OCI-LY1 (cell line): ENCODE data around the gene MAP2K2.

Experiments
- H2AFZ ChIP-seq: fragments of 200-600 bp; sonication (generic), shearing (Covaris generic); 2 replicates; pipeline ENCODE4 v1.6.0; 2014; ENCODE audit warnings: antibody characterized with exemption, mild to moderate bottlenecking, low read length
- H3F3A ChIP-seq: fragments of 200-600 bp; sonication (generic), shearing (Covaris generic); 2 replicates; pipeline ENCODE4 v1.6.0; 2014; ENCODE audit warnings: mild to moderate bottlenecking, antibody characterized with exemption, low read length, moderate library complexity; ENCODE audit not compliant: insufficient read depth
- H3K27ac ChIP-seq: fragments of 200-600 bp; sonication (generic); 2 replicates; pipeline ENCODE4 v1.5.1; 2014; ENCODE audit warnings: low read length, mixed run types, mild to moderate bottlenecking, low read depth; ENCODE audit not compliant: poor library complexity, severe bottlenecking
- H3K27me3 ChIP-seq: fragments of 200-600 bp; sonication (generic); 2 replicates; pipeline ENCODE4 v1.6.0; 2014; ENCODE audit warnings: antibody characterized with exemption, mild to moderate bottlenecking, low read length, moderate library complexity; ENCODE audit not compliant: insufficient read depth
- H3K36me3 ChIP-seq: fragments of 200-600 bp; sonication (generic); 2 replicates; pipeline ENCODE4 v1.6.1; 2014; ENCODE audit warnings: mild to moderate bottlenecking, antibody characterized with exemption, low read length, moderate library complexity, mixed read lengths; ENCODE audit not compliant: insufficient read depth
- H3K4me1 ChIP-seq: fragments of 200-600 bp; sonication (generic); 2 replicates; pipeline ENCODE4 v1.5.1; 2014; ENCODE audit warnings: mild to moderate bottlenecking, low read length, moderate library complexity; ENCODE audit not compliant: insufficient read depth, severe bottlenecking
- H3K4me2 ChIP-seq: fragments of 200-600 bp; sonication (generic), shearing (Covaris generic); 2 replicates; pipeline ENCODE4 v1.6.1; 2014; ENCODE audit warnings: low read length
- H3K4me3 ChIP-seq: fragments of 200-600 bp; sonication (generic); 2 replicates; pipeline ENCODE4 v1.5.1; 2014; ENCODE audit warnings: low read length, low read depth, mild to moderate bottlenecking, mixed read lengths; ENCODE audit not compliant: poor library complexity, severe bottlenecking
- H3K79me2 ChIP-seq: fragments of 200-600 bp; shearing (Covaris generic); 2 replicates; pipeline ENCODE4 v1.6.1; 2016; ENCODE audit warnings: mixed run types, low read length, mixed read lengths; ENCODE audit not compliant: insufficient read depth
- H3K9ac ChIP-seq: fragments of 200-600 bp; sonication (generic), shearing (Covaris generic); 2 replicates; pipeline ENCODE4 v1.6.1; 2014; ENCODE audit warnings: mild to moderate bottlenecking, low read length, mixed read lengths
- H3K9me2 ChIP-seq: fragments of 200-600 bp; sonication (generic), shearing (Covaris generic); 2 replicates; pipeline ENCODE4 v1.6.1; 2014; ENCODE audit warnings: low read depth, mild to moderate bottlenecking, low read length, mixed read lengths
- H3K9me3 ChIP-seq: fragments of 200-600 bp; shearing (Covaris generic); 2 replicates; pipeline ENCODE4 v1.6.1; 2014; ENCODE audit warnings: low read length, mixed read lengths
- H4K20me1 ChIP-seq: fragments of 200-600 bp; sonication (generic), shearing (Covaris generic); 2 replicates; pipeline ENCODE4 v1.6.0; 2016; ENCODE audit warnings: mild to moderate bottlenecking, low read length; ENCODE audit not compliant: insufficient read depth
- CTCF ChIP-seq: fragments of 200-600 bp; sonication (generic), shearing (Covaris generic); IDR thresholded peaks from 2 replicates; pipeline ENCODE4 v1.5.1; 2017; ENCODE audit warnings: mild to moderate bottlenecking, antibody characterized with exemption, low read length, moderate library complexity, mixed read lengths
- EZH2 ChIP-seq: fragments of 200-600 bp; sonication (generic), shearing (Covaris generic); IDR thresholded peaks from 2 replicates; pipeline ENCODE4 v1.8.0; 2017; ENCODE audit warnings: borderline replicate concordance, mixed run types, mild to moderate bottlenecking, antibody characterized with exemption, low read length, moderate library complexity, mixed read lengths

The MAP2K2 gene

DNA sequence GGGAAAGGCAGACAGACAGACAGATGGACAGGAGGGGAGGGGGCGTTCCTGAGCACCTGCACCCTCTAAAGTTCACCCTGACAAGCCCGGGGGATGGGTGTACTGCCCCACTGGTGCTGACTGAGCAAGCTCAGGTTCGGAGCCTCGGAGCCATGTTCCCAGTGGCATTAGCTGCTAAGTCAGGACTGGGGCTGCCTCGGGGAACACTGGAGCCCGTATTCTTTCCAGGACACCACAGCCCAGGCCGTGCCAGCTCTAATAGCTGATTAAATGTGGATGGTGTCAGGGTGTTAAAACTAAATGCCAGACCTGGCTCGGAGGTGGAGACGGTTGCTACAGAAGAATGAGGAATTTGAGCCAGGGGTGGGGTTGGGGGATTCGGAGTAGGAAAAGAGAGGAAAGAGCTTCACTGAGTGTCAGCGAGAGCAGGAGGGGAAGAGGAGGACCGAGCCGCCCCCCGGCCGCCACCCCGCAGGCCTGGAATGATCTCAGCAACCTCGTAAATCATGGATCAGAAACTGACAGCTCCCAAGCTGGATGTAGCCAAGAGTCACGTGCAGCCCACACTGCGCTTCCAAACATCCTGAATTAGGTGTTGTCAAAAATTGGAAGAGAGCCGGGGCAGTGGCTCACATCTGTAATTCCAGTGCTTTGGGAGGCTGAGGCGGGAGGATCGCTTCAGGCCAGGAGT lies 10.4 kb downstream of the MAP2K2 start:
- Histone ChIP-seq H3K36me3 (peaks cover 62% of the 10 kb centered on the region), H3K9me3 (peaks cover 4% of the 10 kb centered on the region; the same call in 1 of the 2 replicates), H3K79me2 (no peaks in the 10 kb centered on the region), H2AFZ (no peak overlapping the region), H3K4me1 (peaks cover 46% of the 10 kb centered on the region), H3K4me3 (no peak overlapping the region), H4K20me1 (no peaks in the 10 kb centered on the region), H3F3A (0 out of 2 replicates have a peak, but pooled peaks cover 5% of the 10 kb centered on the region), H3K9ac (no peak overlapping the region), H3K9me2 (no peaks in the 10 kb centered on the region), H3K4me2 (no peak overlapping the region), H3K27ac (no peak overlapping the region), H3K27me3 (no peaks in the 10 kb centered on the region)
- TF ChIP-seq CTCF: no peak

DNA sequence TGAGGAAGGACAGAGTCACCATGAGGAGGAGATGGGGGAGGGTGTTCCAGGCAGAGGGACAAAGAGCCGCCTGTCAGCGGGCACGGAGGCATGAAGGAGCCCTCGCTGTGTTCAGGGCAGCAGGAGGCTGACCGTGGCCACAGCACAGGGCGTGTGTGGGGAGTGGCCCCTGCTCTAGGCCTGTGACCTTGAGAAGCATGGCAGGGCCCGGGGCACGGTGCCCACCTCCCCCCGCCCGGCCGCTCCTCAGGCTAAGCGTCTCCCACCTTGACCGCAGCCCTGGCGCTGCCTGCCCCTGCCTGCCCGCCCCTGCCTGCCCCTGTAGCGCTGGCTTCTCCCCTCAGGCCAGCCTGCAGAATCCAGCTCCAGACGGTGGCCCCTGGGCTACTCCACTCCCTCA lies 11.6 kb downstream of the MAP2K2 start:
- Histone ChIP-seq H2AFZ (no peak overlapping the region), H3K36me3 (peaks cover 66% of the 10 kb centered on the region), H3K9me2 (no peaks in the 10 kb centered on the region), H3K9ac (no peak overlapping the region), H3K9me3 (peaks cover 4% of the 10 kb centered on the region; the same call in 1 of the 2 replicates), H3K79me2 (no peaks in the 10 kb centered on the region), H4K20me1 (no peaks in the 10 kb centered on the region), H3F3A (0 out of 2 replicates have a peak, but pooled peaks cover 5% of the 10 kb centered on the region), H3K27me3 (no peaks in the 10 kb centered on the region), H3K4me3 (no peak overlapping the region), H3K4me1 (peaks cover 49% of the 10 kb centered on the region), H3K4me2 (no peak overlapping the region), H3K27ac (no peak overlapping the region)
- TF ChIP-seq EZH2: no peak
- TF ChIP-seq CTCF: no peak

DNA sequence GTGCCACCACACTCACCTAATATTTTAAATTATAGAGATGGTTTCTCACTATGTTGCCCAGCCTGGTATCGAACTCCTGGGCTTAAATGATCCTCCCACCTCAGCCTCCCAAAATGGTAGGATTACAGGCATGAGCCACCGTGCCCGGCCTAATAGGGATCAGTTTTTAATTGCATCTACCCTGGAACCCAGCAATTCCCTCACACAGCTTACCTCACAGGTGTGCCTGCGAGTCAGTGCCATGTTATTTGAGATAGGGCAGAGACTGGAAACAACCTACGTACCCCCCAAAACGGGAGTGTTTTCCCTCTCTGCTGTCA lies 14.3 kb downstream of the MAP2K2 start:
- no peaks in the 10 kb centered on the region for H3K9me2 ChIP-seq
- no peak overlapping the region for H2AFZ ChIP-seq
- H3K4me3 ChIP-seq: peak overlapping the region; percentile 20
- peaks cover 67% of the 10 kb centered on the region for H3K36me3 ChIP-seq
- peak overlapping the region; percentile 97 for H3K27ac ChIP-seq
- TF ChIP-seq EZH2 (no peak), CTCF (no peak)
- H3K4me1 ChIP-seq: peaks cover 31% of the 10 kb centered on the region
- 0 out of 2 replicates have a peak, but pooled peaks cover 5% of the 10 kb centered on the region for H3F3A ChIP-seq
- no peaks in the 10 kb centered on the region for H3K27me3 ChIP-seq
- H3K9ac ChIP-seq: peak overlapping the region; percentile 57; the same call in 1 of the 2 replicates
- H4K20me1 ChIP-seq: no peaks in the 10 kb centered on the region
- peak overlapping the region; percentile 44 for H3K4me2 ChIP-seq
- H3K79me2 ChIP-seq: no peaks in the 10 kb centered on the region
- H3K9me3 ChIP-seq: peaks cover 4% of the 10 kb centered on the region; the same call in 1 of the 2 replicates
